Panc1 (cell line): Measurements from ENCODE around the gene ATXN10. TPM values are rescaled to one million over a fixed set of nuclear protein-coding genes. Genes with fewer than 3 reads are reported as not detected.

ENCODE experiments used
- ATAC-seq: fragments of 200-7000 bp; cut with Tn5 transposase; 2 replicates; pipeline ENCODE4 v1.9.1; 2020; ENCODE audit warnings: mild to moderate bottlenecking, moderate library complexity
- BruUV-seq: library from RNA; stranded (reverse); fragments of 400-500 nt; replicated peaks from 2 replicates; lab custom pipeline; 2021; lab: Mats Ljungman, UMichigan
- CTCF ChIA-PET: fragments of 300-600 bp; sonication (Branson Sonifier 250); formaldehyde crosslinking; loops from one replicate; lab custom pipeline; 2022; ENCODE audit warnings: antibody characterized with exemption; lab: Charles Lee
- POLR2A ChIA-PET: fragments of 300-600 bp; sonication (Branson Sonifier 250); formaldehyde crosslinking; loops from one replicate; lab custom pipeline; 2022; ENCODE audit warnings: antibody characterized with exemption; lab: Charles Lee
- DNase-seq: peaks from one replicate; pipeline ENCODE4 v3.0.0-alpha.2; 2010; ENCODE audit warnings: low read depth, low spot score
- H3K27ac ChIP-seq: 2 replicates; pipeline ENCODE4 v1.5.1; 2011; ENCODE audit warnings: mild to moderate bottlenecking, low read length, inconsistent platforms
- H3K27me3 ChIP-seq: fragments of 200-500 bp; sonication (Bioruptor generic); 2 replicates; pipeline ENCODE4 v1.6.0; 2014; ENCODE audit warnings: low read length, inconsistent platforms; ENCODE audit not compliant: control insufficient read depth, insufficient read depth
- H3K36me3 ChIP-seq: fragments of 200-500 bp; sonication (Bioruptor generic); 2 replicates; pipeline ENCODE4 v1.5.1; 2014; ENCODE audit warnings: inconsistent platforms, mild to moderate bottlenecking, low read length, moderate library complexity; ENCODE audit not compliant: control insufficient read depth, insufficient read depth
- H3K4me1 ChIP-seq: 2 replicates; pipeline ENCODE4 v1.5.1; 2011; ENCODE audit warnings: inconsistent platforms, mild to moderate bottlenecking, low read length, moderate library complexity; ENCODE audit not compliant: control insufficient read depth, insufficient read depth
- H3K4me3 ChIP-seq, 2 experiments: 2 replicates each; pipeline ENCODE4 v1.5.1; 2011 to 2012; ENCODE audit warnings: low read depth in 2 of 2, low read length in 2 of 2, mild to moderate bottlenecking in 2 of 2, inconsistent platforms in 1 of 2, moderate library complexity in 1 of 2
- H3K9me3 ChIP-seq: fragments of 200-500 bp; sonication (Bioruptor generic); 2 replicates; pipeline ENCODE4 v1.5.1; 2014; ENCODE audit warnings: low read depth, mild to moderate bottlenecking, inconsistent platforms, low read length, moderate library complexity; ENCODE audit not compliant: control insufficient read depth, insufficient read depth
- POLR2AphosphoS5 ChIP-seq: IDR thresholded peaks from 2 replicates; pipeline ENCODE4 v1.6.1; 2012; ENCODE audit warnings: mild to moderate bottlenecking, low read depth, low read length, moderate library complexity
- SIN3A ChIP-seq: IDR thresholded peaks from 2 replicates; pipeline ENCODE4 v1.6.1; 2012; ENCODE audit warnings: low read depth, mild to moderate bottlenecking, low read length, moderate library complexity, borderline replicate concordance; ENCODE audit not compliant: insufficient read depth
- TCF7L2 ChIP-seq: IDR thresholded peaks from 2 replicates; pipeline ENCODE4 v1.6.1; 2011; ENCODE audit warnings: mild to moderate bottlenecking, low read depth, low read length, inconsistent platforms
- in situ Hi-C: cut with HindIII; loops from 2 replicates; pipeline ENCODE4 v1.10.0; 2016; ENCODE audit warnings: low sequenced_read_pairs, low pct_unique_long_range_greater_than_20kb
- intact Hi-C: fragments of 100-400 bp; cut with micrococcal nuclease; formaldehyde crosslinking; loops from one replicate; pipeline ENCODE4 v1.10.0; 2022; ENCODE audit not compliant: unreplicated experiment
- total RNA-seq: library from RNA; stranded (reverse); gene quantifications from one replicate; pipeline ENCODE4 v1.2.1, GENCODE V29; 2021; ENCODE audit not compliant: unreplicated experiment
- TF ChIP-seq, protein P1 (sequence below), 2 experiments: IDR thresholded peaks; 2 replicates each; pipeline ENCODE4 v1.6.1; 2011 to 2012; ENCODE audit warnings: low read depth in 2 of 2, control low read depth in 1 of 2, low read length in 1 of 2, mild to moderate bottlenecking in 1 of 2, moderate library complexity in 1 of 2; ENCODE audit not compliant: insufficient read depth in 1 of 2
- TF ChIP-seq, protein P2 (sequence below): fragments of 450-650 bp; IDR thresholded peaks from 2 replicates; pipeline ENCODE4 v1.5.1; 2017; ENCODE audit warnings: mild to moderate bottlenecking

ATXN10 gene
- total RNA-seq, 1 experiment from 2014 or later: 184 TPM

DNA sequence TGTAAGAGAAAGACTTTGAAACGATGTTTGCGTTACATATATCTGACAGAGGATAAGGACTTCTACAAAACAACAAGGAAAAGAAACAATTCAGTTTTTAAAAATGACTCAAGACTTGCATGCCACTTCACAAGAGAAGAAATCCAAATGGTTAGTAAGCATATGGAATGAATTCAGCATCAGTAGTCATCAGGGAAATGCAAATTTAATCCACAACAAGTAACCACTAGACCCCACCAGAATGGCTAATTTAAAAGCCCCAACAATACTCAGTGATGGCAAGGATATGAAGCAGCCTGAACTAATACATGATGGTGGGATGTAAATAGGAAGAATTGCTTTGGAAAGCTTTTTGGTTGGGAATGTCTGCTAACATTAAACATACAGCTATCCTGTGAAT, 142.6 kb downstream of the ATXN10 start:
- Histone ChIP-seq H3K4me1 (no peaks in the 10 kb centered on the region), H3K4me3 (no peak overlapping the region), H3K27ac (no peak overlapping the region), H3K36me3 (no peaks in the 10 kb centered on the region; the same call in 1 of the 2 replicates), H3K9me3 (no peaks in the 10 kb centered on the region), H3K27me3 (no peaks in the 10 kb centered on the region)
- POLR2A ChIA-PET: no interaction called here
- ATAC-seq: no peak
- in situ Hi-C loops (no loop called here), intact Hi-C loops (no loop called here)
- TF ChIP-seq SIN3A (no peak), TCF7L2 (no peak), POLR2AphosphoS5 (no peak)
- TF ChIP-seq, protein P1, sequence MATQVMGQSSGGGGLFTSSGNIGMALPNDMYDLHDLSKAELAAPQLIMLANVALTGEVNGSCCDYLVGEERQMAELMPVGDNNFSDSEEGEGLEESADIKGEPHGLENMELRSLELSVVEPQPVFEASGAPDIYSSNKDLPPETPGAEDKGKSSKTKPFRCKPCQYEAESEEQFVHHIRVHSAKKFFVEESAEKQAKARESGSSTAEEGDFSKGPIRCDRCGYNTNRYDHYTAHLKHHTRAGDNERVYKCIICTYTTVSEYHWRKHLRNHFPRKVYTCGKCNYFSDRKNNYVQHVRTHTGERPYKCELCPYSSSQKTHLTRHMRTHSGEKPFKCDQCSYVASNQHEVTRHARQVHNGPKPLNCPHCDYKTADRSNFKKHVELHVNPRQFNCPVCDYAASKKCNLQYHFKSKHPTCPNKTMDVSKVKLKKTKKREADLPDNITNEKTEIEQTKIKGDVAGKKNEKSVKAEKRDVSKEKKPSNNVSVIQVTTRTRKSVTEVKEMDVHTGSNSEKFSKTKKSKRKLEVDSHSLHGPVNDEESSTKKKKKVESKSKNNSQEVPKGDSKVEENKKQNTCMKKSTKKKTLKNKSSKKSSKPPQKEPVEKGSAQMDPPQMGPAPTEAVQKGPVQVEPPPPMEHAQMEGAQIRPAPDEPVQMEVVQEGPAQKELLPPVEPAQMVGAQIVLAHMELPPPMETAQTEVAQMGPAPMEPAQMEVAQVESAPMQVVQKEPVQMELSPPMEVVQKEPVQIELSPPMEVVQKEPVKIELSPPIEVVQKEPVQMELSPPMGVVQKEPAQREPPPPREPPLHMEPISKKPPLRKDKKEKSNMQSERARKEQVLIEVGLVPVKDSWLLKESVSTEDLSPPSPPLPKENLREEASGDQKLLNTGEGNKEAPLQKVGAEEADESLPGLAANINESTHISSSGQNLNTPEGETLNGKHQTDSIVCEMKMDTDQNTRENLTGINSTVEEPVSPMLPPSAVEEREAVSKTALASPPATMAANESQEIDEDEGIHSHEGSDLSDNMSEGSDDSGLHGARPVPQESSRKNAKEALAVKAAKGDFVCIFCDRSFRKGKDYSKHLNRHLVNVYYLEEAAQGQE (IDR thresholded peaks at IDR 0.05; ENCODE audit: insufficient read depth in 1 of 2, low read depth in 2 of 2, low read length in 1 of 2): no peak
- TF ChIP-seq, protein P2, sequence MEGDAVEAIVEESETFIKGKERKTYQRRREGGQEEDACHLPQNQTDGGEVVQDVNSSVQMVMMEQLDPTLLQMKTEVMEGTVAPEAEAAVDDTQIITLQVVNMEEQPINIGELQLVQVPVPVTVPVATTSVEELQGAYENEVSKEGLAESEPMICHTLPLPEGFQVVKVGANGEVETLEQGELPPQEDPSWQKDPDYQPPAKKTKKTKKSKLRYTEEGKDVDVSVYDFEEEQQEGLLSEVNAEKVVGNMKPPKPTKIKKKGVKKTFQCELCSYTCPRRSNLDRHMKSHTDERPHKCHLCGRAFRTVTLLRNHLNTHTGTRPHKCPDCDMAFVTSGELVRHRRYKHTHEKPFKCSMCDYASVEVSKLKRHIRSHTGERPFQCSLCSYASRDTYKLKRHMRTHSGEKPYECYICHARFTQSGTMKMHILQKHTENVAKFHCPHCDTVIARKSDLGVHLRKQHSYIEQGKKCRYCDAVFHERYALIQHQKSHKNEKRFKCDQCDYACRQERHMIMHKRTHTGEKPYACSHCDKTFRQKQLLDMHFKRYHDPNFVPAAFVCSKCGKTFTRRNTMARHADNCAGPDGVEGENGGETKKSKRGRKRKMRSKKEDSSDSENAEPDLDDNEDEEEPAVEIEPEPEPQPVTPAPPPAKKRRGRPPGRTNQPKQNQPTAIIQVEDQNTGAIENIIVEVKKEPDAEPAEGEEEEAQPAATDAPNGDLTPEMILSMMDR: no peak
- CTCF ChIA-PET: no interaction called here
- DNase-seq: no peak
- TSS peak; percentile 20 for BruUV-seq

DNA sequence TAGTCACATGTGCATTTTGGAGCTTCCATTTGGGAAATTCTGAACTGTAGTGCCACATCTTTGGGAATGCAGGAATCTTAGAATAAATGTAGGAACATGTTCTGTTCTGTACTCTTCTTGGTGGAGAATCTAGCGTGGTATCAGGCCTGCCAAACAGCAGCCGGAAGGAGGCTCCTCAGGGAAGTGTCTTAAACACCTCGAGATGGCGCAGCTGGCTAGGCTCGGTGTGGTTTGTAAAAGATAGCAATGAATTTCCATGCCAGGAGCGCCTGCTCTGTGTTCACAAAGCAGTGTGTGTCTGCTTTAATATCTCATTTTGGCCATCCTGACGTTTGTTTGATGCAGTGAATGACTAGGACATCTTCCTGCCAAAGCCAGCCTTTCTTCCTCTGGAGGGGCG, 145.1 kb downstream of the ATXN10 start:
- no peaks in the 10 kb centered on the region for H3K27me3 ChIP-seq
- CTCF ChIA-PET: no interaction called here
- DNase-seq: no peak
- no peak for ATAC-seq
- H3K36me3 ChIP-seq: no peaks in the 10 kb centered on the region
- no peak overlapping the region for H3K27ac ChIP-seq
- TF ChIP-seq TCF7L2 (no peak), POLR2AphosphoS5 (no peak), SIN3A (no peak)
- TF ChIP-seq, protein P2: no peak
- TF ChIP-seq, protein P1 (IDR thresholded peaks at IDR 0.05; ENCODE audit: insufficient read depth in 1 of 2, low read depth in 2 of 2, low read length in 1 of 2): no peak
- intact Hi-C loops (no loop called here), in situ Hi-C loops (no loop called here)
- BruUV-seq: no TSS peak
- no peak overlapping the region for H3K4me3 ChIP-seq
- no peaks in the 10 kb centered on the region for H3K9me3 ChIP-seq
- H3K4me1 ChIP-seq: no peaks in the 10 kb centered on the region
- POLR2A ChIA-PET: no interaction called here
